ENCODE results near the gene ELL.

DNA sequence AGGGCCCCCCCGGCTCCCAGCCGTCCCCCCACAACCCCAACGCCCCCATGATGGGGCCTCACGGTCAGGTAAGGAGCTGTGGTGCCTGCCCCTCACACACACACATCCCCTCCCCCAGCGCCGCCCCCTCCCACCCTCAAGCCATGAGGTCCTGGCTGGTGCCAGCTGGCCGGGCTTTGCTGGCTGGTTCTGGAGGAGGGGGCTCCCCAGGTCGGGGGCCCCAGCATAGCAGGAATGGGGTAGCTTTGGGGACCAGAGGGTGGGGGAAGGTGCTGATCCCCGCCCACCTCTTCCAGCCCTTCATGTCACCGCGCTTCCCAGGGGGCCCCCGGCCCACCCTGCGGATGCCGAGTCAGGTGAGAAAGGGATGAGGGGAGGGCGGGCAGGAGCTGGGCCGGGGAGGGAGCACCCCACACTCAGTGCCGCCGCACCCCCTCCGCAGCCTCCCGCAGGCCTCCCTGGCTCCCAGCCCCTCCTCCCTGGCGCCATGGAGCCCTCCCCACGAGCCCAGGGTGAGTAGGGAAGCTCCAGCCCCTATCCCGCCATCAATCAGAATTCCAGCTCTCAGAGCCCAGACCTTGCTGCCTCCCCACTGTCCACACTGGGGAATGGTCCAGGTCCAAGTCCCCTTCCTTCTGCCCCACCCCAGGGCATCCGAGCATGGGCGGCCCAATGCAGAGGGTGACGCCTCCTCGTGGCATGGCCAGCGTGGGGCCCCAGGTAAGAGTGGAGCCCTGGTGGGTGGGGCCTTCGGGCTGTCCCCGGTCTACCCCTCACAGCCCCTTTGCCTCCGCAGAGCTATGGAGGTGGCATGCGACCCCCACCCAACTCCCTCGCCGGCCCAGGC lies 90.3 kb downstream of the ELL start:
- TF ChIP-seq, protein P1, sequence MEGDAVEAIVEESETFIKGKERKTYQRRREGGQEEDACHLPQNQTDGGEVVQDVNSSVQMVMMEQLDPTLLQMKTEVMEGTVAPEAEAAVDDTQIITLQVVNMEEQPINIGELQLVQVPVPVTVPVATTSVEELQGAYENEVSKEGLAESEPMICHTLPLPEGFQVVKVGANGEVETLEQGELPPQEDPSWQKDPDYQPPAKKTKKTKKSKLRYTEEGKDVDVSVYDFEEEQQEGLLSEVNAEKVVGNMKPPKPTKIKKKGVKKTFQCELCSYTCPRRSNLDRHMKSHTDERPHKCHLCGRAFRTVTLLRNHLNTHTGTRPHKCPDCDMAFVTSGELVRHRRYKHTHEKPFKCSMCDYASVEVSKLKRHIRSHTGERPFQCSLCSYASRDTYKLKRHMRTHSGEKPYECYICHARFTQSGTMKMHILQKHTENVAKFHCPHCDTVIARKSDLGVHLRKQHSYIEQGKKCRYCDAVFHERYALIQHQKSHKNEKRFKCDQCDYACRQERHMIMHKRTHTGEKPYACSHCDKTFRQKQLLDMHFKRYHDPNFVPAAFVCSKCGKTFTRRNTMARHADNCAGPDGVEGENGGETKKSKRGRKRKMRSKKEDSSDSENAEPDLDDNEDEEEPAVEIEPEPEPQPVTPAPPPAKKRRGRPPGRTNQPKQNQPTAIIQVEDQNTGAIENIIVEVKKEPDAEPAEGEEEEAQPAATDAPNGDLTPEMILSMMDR (IDR thresholded peaks at IDR 0.05): no peak
- TF ChIP-seq POLR2A (IDR thresholded peaks at IDR 0.05): no peak
- TF ChIP-seq POLR2AphosphoS5 (IDR thresholded peaks at IDR 0.05; ENCODE audit: insufficient read depth in 1 of 2, low read depth in 1 of 2): no peak
